GM12872 (cell line): ENCODE measurements around the gene ITGA8.

Experiments
- CTCF ChIP-seq: IDR thresholded peaks from 3 replicates; pipeline ENCODE4 v1.5.1; 2011; ENCODE audit warnings: low read depth, mild to moderate bottlenecking, low read length, moderate library complexity; ENCODE audit not compliant: insufficient read depth

ITGA8 gene

GRCh38 chr10:15548331-15548730, 171.4 kb downstream of the ITGA8 start:
- no peak for TF ChIP-seq CTCF

- no peak for TF ChIP-seq CTCF
Observed at GRCh38 chr10:15546606-15547005, 173.1 kb downstream of the ITGA8 start.

GRCh38 chr10:15545884-15546283, 173.8 kb downstream of the ITGA8 start:
- no peak for TF ChIP-seq CTCF

GRCh38 chr10:15545266-15545665, 174.5 kb downstream of the ITGA8 start:
- TF ChIP-seq CTCF = no peak

GRCh38 chr10:15543994-15544393, 175.7 kb downstream of the ITGA8 start:
- TF ChIP-seq CTCF = no peak

- no peak for TF ChIP-seq CTCF
Observed at GRCh38 chr10:15542817-15543216, 176.9 kb downstream of the ITGA8 start.

GRCh38 chr10:15541376-15541775, 178.3 kb downstream of the ITGA8 start:
- TF ChIP-seq CTCF = no peak

GRCh38 chr10:15540727-15541126, 179.0 kb downstream of the ITGA8 start:
- TF ChIP-seq CTCF = no peak
